ENCODE measurements around the gene RNPS1.
A peak's percentile ranks its signal among the peaks of the same experiment; 100 is the strongest.

The RNPS1 gene

DNA sequence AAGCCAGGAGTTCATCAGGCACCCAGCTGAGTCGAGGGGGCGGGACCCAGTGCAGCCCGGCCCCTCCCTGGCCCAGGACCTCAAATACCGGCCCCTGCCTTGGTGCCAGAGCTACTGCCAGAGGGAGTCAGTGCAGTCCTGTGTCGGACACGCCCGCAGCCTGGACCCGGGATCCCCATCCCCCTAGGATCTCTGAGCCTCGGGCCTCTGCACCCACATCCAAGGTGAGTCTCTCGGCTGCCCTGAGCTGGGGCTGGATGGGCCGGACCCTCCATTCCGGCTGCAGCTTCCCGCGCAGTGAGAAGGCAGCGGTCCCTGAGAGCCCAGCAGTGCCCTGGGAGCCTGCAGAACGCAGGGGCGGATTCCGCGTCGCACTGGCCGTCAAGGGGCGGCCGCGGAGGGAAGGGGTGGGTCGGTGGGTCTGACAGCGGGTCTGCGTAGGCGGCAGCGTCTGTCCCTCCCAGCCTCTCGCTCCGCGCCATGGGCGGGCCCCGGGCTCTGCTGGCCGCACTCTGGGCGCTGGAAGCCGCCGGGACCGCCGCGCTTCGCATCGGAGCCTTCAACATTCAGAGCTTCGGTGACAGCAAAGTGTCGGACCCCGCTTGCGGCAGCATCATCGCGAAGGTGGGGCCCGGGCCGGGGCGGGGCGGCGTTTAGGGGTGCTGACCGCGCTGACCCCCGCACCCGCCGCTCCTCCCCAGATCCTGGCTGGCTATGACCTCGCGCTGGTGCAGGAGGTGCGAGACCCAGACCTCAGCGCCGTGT lies 31.4 kb downstream of the RNPS1 start, which contains the start of gene DNASE1L2:
DNASE1L2 (plus strand) TSS at position 108 of the 765 bp plus-strand sequence; CDS start at position 481, 373 bp downstream.
- no peak for DNase-seq (ENCODE audit: extremely low read depth in 1 of 2, low read depth in 1 of 2)

DNA sequence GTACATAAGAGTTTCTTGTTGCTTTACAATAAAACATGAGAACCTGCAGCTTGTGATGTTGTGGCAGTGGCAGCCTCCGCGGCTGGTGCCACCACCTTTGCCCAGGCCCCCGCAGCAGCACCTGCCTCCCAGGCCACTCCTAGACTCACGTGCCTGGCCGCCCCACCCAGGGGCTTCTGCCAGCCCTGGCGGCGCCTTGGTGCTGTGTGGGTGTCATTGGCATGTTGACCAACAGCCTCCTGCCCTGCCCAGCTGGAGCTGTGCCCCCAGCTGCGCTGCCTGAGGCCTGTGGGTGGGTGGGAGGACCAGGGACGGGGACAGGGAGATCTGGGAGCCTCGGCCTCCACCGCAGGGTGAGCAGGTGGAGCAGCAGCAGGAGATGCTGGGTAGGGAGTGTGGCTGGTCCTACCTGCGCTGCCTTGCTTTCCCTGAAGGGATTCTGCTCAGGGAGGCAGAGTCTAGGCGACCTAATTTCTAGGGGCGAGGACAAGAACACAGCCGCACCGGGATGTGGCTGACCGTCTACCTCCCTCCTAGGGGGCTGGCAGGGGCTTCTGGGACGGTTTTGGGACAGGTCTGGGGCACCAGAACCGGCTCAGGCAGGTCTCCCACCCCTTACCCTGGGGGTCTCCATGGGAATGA lies 32.1 kb downstream of the RNPS1 start:
- no peak for DNase-seq (ENCODE audit: extremely low read depth in 1 of 2, low read depth in 1 of 2)

DNA sequence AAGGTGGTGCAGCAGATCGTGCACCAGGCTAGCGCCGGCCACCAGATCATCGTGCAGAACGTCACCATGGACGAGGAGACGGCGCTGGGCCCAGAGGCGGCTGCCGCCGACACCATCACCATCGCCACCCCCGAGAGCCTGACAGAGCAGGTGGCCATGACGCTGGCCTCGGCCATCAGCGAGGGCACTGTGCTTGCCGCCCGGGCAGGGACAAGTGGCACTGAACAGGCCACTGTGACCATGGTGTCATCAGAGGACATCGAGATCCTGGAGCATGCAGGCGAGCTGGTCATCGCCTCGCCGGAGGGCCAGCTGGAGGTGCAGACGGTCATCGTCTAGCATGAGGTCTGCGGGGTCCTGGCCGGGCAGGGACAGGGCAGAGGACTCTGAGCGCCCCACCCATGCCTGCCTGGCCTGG lies 32.7 kb downstream of the RNPS1 start:
- no peak for DNase-seq (ENCODE audit: extremely low read depth in 1 of 2, low read depth in 1 of 2)

DNA sequence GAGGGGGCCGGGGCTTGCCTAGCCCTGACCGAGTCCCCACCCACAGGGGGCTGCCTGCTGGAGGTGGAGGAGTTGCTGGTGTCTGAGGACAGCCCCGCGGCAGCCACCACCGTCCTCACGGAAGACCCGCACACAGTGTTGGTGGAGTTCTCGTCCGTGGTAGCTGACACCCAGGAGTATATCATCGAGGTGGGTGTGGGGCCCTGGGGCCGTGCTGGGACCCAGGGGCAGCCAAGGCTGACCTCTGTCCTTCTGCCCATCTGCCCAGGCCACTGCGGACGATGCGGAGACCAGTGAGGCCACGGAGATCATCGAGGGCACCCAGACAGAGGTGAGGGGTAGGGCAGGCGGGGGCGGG lies 33.1 kb downstream of the RNPS1 start:
- DNase-seq (ENCODE audit: extremely low read depth in 1 of 2, low read depth in 1 of 2) = no peak

DNA sequence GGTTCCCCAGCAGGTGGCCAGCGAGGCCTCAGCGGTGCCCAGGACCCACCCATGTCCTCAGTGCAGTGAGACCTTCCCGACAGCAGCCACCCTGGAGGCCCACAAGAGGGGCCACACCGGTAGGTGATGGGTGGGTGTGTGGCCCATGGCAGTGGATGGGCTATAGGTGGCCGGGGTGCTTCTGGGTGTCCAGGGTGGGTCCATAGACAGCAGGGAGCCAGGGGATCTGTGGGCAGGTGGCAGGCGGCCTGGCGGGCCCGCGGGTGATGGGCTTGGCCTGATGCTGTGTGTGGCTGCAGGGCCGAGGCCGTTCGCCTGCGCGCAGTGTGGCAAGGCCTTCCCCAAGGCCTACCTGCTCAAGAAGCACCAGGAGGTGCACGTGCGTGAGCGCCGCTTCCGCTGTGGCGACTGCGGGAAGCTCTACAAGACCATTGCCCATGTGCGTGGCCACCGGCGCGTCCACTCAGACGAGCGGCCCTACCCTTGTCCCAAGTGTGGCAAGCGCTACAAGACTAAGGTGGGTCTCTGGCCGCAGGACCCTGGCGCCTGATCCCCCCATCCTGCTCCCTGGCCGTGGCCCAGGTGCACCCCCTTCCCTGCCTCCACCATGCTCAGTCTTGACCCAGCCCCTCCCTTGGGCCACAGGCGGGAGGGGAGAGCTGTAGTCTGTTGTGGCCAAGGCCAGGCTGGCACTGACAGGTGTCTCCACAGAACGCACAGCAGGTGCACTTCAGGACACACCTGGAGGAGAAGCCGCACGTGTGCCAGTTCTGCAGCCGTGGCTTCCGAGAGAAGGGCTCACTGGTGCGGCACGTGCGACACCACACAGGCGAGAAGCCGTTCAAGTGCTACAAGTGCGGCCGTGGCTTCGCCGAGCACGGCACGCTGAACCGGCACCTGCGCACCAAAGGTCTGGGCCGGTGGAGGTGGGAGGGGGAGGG lies 33.8 kb downstream of the RNPS1 start:
- no peak for DNase-seq (ENCODE audit: extremely low read depth in 1 of 2, low read depth in 1 of 2)

DNA sequence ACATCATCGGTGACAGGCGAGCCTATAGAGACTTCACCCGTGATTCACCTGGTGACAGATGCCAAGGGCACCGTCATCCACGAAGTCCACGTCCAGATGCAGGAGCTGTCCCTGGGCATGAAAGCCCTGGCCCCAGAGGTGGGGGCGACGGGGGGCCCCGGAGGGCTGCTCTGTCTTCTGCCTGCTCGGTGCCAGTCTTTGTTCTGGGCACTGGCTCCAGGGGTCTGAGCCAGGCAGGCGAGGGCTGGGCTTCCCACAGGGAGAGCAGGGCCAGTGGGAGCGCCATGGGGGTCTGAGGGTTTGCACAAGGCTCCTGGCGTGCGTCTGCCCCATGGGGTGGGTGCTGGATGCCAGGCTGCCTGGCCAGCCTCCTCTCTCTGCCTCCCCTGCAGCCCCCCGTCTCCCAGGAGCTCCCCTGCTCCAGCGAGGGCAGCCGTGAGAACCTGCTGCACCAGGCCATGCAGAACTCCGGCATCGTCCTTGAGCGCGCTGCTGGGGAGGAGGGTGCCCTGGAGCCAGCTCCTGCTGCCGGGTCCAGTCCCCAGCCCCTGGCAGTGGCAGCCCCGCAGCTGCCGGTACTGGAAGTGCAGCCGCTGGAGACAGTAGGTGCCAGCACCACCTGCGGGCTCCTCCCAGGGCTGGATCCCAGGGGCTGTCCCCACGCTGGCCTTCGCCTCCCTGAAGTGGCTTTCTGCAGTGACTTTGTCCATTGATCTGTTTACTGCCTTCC lies 34.7 kb downstream of the RNPS1 start:
- no peak for DNase-seq (ENCODE audit: extremely low read depth in 1 of 2, low read depth in 1 of 2)

DNA sequence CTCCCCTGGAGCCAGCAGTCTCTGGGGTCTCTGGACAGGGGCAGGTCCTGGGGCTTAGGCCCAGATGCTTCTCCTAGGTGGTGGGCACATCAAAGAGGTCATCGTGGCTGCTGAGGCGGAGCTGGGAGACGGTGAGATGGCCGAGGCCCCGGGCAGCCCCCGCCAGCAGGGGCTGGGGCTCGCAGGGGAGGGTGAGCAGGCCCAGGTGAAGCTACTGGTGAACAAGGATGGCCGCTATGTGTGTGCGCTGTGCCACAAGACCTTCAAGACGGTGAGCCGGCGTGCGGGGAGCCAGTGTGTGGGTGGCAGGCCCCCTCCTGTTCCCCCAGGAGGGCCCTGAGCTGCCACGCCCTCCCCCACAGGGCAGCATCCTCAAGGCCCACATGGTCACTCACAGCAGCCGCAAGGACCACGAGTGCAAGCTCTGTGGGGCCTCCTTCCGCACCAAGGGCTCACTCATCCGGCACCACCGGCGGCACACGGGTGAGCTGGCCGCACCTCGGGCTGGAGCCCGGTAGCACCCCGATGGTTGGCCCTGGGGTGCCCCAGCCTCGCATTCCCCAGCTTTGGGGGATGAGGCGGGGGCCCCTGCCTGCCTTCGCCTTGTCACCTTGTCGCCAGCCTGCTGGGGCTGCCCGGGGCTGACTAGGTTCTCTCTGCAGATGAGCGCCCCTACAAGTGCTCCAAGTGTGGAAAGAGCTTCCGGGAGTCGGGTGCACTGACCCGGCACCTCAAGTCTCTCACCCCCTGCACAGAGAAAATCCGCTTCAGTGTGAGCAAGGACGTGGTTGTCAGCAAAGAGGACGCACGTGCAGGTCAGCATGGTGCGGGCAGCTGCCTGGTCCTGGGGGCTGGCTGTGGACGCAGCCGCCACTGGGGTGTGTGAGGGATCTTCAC lies 35.6 kb downstream of the RNPS1 start:
- no peak for DNase-seq (ENCODE audit: extremely low read depth in 1 of 2, low read depth in 1 of 2)

DNA sequence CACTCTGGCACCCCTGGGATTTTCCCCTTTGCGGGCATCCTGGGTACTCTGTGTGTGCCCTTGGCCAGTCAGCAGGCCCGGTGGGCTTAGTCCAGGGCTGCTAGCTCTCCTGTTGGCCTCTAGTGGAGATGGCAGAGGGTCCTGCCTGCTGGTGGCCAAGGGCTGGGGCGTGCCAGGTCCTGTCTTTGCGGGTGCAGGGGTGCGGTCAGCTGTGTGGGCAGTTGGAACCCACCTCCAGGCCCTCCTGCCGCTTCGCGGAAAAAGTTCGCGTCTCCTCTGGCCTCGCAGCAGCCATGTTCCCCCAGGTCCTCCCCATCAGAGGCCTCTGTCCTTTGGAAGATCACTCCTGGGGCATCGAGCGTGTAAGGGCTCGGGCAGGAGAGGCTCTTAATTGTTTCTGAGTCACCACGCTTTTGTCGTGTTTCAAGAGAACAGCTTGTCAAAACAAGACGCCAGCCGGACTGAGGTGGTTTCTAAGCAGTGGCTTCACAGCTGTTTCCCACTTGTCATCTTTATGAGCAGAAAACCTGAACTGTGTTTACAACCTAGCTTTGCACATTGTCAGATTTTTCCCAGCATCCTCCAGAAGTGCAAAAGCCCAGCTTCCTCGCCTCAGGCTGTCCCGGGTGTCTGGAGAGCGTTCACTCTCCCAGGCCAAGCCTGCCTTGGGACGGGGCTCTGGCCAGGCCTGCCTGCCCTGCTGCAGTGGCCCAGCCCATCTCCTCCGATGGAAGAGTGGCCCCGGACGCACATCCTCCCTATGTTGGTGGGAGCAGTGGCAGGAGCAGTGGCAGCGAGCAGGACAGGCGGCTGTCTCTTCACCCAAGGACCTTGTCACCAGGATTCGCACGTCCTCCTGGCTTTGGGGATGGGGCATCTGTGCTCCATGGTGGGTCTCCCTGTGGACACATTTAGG lies 36.7 kb downstream of the RNPS1 start:
- no peak for DNase-seq (ENCODE audit: extremely low read depth in 1 of 2, low read depth in 1 of 2)

DNA sequence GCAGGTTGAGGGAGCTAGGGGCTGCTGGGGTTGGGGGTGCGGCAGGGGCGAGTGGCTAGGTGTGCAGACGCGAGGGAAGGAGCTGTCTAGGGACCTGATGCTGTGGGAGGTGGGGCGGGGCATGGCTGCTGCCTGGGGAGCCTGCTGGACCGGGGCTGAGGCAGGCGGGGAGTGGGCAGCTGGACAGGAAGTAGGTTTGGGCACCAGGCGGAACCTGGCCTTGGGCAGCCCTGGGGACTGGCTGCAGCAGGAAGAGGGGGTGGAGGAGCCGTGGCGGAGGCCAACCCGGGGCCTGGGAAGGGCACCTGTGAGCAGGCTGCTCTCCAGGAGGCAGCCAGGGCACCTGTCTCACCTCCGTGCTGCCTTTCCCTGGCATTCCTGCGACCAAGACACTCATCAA lies 37.5 kb downstream of the RNPS1 start:
- DNase-seq (ENCODE audit: extremely low read depth in 1 of 2, low read depth in 1 of 2) = no peak

DNA sequence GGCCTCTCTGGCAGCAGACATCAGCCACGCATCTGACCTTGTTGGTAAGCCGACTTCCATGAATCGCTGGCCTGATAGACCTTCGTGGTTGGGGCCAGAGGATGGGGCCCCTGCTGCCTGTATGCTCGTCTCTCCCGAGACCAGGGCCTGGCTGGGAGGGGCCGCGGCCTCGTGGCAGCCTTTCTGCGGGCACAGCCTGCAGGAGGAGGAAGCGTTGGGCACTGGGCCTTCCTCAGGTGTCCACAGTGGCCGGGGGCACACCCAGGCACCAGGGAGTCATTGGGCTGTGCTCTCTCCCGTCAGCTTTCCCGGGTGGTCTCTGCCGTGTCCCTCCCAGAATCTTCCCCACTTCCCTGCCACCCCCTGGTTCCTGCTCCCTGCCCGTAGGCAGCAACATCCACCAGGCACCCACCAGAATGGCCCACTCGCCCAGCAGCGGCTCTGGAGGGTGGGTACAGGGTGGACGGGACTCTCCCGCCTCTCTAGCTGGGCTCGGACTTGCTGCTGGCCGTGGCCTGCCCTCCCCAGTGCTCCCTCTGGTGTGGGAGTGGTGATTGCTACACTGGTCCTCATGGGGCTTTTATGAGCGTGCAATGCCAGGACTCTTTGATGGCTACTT lies 38.2 kb downstream of the RNPS1 start:
- DNase-seq (ENCODE audit: extremely low read depth in 1 of 2, low read depth in 1 of 2) = no peak

DNA sequence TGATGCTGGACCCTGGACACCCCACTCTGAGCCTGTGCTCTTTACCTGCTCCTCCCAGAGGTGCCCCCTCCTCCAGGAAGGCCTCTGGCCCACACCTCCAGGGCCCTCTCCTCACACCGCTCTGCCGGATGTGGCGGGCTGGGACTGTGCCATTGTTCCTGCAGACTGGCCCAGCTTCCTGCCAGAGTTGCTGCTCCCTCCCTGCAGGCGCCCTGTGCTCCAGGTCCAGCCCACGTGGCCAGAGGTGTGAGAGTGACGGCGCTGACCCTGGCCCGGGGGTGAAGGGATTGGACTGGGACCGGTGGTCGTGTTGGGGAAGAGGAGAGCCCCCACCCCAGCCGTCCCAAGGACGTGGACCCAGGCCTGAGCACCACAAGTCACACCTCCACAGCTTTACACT lies 38.8 kb downstream of the RNPS1 start:
- DNase-seq (ENCODE audit: extremely low read depth in 1 of 2, low read depth in 1 of 2) = no peak

DNA sequence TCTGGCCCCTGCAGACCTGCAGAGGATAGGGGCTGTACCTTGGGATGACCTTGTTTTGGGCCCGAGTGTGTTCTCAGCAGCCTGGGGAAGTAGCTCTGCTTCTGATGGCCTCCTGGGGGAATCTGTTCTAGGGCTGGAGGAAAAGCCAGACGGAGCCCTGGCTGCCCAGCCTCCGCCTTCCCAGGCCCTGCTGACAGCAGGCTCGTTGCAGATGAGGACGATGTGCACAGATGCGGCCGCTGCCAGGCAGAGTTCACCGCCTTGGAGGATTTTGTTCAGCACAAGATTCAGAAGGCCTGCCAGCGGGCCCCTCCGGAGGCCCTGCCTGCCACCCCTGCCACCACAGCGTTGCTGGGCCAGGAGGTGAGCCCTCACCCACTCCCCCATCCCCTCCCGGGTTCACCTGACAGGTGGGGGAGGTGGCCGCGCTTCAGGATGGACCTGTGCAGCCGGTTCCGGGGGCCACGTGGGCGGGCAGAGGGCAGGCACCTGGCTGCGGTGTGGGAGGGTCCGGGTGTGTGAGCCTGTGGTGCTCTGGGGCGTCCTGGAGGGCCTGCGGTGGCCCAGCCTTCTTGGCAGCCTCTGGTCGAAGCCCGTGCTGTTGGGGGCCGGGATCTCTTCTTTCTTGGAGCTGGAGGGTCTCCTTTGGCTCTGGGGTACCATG lies 39.6 kb downstream of the RNPS1 start:
- no peak for DNase-seq (ENCODE audit: extremely low read depth in 1 of 2, low read depth in 1 of 2)

DNA sequence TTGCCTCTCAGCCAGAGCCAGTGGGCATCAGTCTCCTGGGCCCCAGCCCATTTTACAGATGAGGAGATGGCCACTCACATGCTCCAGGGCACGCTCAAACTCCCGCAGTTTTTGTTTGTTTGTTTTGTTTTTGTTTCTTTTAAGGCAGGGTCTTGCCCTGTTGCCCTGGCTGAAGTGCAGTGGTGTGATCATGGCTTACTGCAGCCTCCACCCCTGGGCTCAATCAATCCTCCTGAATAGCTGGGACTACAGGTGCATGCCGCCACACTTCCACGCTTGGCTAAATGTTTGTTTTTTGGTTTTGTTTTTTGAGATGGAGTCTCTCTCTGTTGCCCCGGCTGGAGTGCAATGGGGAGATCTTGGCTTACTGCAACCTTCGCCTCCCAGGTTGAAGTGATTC lies 41.0 kb downstream of the RNPS1 start:
- no peak for DNase-seq (ENCODE audit: extremely low read depth in 1 of 2, low read depth in 1 of 2)

DNA sequence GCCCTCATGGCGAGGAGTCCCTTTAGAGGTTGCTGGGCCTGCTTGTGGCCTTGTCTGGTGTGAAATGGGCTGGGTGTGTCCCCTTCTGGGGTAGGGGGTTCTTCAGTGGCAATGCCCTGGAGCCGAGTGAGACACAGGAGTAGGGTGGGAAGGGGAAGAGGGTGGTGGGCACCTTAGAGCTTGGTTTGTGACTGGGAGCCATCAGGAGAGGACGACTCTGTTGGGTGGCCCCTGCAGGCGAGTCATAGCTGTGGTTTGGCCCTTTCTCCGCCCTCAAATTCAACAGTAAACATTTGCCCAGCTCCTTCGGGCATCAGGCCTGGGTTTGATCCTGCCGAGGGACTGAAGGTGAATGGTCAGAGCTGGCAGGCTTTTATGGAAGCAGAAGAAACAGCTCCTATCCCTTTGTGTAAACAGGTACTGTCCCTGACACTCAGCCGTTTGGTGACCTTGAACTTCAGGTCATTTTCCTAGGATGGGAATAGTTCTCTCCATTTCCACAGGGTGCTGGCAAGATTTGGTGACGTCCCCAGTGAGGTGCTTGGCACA lies 41.6 kb downstream of the RNPS1 start:
- no peak for DNase-seq (ENCODE audit: extremely low read depth in 1 of 2, low read depth in 1 of 2)

DNA sequence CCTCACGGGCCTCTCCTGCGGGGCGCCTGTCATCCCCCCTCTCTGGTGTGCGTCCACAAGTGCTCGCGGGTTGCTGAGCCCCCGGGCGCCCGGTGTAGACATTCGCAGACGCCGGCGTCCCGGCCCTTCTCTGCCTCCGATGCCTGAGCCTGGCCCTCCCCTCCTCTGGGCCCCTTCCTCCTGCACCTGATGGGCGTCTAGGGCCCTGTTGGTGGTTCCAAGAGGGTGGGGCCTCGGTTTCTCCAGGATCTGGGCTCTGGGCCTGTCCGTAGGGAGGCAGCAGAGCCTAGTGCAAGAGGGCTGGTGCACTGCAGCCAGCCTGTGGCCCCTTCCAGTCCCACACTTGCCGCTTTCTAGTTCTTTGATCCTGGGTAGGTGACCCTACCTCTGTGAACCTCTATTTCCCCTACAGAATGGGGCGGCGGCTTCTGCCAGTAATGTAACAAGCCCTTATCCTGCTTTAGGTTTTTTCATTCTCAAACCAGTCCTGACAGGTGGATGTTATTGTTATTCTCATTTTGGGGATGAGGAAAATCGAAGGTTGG lies 43.9 kb downstream of the RNPS1 start:
- DNase-seq (ENCODE audit: extremely low read depth in 1 of 2, low read depth in 1 of 2) = no peak

DNA sequence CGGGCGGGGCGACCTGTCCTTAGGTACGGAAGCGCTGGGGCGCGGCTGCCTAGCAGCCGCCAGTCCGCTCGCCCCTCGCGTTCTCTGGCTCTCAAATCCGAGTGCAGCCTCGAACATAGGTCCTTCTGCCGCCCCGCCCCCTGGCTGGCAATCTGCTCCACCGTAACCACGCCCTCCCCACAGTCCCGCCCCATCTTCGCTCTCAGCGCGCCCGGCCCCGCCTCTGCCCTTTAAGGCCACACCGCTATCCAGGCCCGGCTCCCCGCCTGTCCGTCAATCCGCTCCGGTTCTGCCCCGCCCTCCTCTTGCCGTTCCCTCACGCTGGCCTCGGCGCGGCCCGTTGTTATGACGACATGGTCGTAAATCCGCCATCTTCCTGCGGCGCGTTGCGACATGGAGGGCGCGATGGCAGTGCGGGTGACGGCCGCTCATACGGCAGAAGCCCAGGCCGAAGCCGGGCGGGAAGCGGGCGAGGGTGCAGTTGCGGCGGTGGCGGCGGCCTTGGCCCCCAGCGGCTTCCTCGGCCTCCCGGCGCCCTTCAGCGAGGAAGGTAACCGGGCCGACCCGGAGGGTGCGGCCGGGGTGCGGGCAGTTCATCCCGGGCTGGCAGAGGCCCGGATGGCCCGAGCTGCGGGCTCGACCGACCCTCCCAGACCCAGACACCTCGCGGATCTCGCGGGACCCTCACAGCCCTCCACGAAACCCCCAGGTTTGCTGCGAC lies 44.5 kb downstream of the RNPS1 start, which contains the start of gene E4F1:
E4F1 (plus strand) TSS at position 371 of the 721 bp plus-strand sequence; CDS start at position 394, 23 bp downstream.
- peak; percentile 99 to 100 for DNase-seq (ENCODE audit: extremely low read depth in 1 of 2, low read depth in 1 of 2)

Data from stimulated activated CD8-positive, alpha-beta memory T cell treated with anti-CD3 and anti-CD28 coated beads, Interleukin-7, amount 100 ng/mL, for 48 hours (primary cell).